Adrenal gland (tissue), 5 donors: ENCODE data around the gene BCKDHA.

Experiments
- POLR2A ChIP-seq, 2 donors: fragments of 450-650 bp; IDR thresholded peaks; one replicate each; pipeline ENCODE4 v1.6.1; 2017; ENCODE audit warnings: antibody characterized with exemption in 2 of 2, mild to moderate bottlenecking in 2 of 2, moderate library complexity in 1 of 2
- TF ChIP-seq, protein P1 (sequence below), 6 experiments: fragments of 450-650 bp in 4 of 6; fragments of 200-600 bp in 2 of 6; sonication (generic) in 1 of 6; IDR thresholded peaks; 1 replicate in 5 of 6; 2 replicates in 1 of 6; pipeline versions ENCODE4 v1.5.1 to v1.8.0; 2016 to 2021; ENCODE audit warnings: antibody characterized with exemption in 6 of 6, mild to moderate bottlenecking in 2 of 6, moderate library complexity in 1 of 6
- donor health status: DM: no; HTN: no; CAD: no.

DNA sequence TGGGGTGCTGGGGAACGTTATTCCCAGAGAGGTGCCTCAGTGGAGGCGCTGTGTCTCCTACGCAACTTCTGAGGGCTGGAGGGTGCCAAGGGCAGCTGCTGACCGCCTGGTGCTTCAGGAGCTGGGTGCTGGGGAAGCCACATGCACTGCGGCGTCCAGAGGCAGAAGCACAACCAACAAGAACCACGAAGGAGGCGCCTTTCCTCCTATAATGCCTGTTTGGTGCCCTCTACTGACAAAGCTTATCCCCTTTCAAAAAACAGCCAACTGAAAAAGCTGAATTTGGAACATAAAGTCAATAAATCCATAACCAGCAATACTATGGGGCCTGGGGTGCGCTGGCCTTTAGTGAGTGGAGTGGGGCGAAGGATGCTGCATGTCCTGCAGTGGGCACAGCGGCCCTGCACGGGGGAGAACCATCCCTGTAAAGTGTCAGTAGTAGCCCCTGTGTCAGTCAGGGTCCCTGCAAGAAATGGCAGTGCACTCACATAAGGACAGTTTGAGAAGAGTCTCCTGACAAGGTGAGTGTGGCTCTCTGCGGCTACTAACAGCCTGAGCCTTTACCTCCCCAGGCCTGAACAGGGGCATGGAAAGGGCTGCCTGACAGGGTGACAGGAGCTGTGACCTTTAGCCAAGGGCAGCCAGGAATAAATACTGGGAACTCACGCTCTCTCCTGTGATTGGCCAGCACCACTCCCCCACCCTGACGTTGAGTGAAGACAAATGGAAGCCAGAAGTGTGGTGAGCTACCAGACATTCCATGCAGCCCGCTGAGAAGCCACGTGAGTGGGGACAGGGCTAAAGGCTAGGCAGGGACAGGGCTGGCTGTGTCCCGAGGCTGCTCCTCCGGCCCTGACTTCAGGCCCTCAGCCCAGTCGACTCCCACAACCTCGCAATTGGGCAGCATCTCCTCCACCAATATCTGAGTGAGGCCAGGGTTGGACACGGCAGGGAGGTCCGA lies 34.1 kb downstream of the BCKDHA start:
- TF ChIP-seq, protein P1, sequence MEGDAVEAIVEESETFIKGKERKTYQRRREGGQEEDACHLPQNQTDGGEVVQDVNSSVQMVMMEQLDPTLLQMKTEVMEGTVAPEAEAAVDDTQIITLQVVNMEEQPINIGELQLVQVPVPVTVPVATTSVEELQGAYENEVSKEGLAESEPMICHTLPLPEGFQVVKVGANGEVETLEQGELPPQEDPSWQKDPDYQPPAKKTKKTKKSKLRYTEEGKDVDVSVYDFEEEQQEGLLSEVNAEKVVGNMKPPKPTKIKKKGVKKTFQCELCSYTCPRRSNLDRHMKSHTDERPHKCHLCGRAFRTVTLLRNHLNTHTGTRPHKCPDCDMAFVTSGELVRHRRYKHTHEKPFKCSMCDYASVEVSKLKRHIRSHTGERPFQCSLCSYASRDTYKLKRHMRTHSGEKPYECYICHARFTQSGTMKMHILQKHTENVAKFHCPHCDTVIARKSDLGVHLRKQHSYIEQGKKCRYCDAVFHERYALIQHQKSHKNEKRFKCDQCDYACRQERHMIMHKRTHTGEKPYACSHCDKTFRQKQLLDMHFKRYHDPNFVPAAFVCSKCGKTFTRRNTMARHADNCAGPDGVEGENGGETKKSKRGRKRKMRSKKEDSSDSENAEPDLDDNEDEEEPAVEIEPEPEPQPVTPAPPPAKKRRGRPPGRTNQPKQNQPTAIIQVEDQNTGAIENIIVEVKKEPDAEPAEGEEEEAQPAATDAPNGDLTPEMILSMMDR (IDR thresholded peaks at IDR 0.05), result peak; percentile 18 to 55 (median 46)
- peak in 1 of 2 donors; percentile 57 for TF ChIP-seq POLR2A (IDR thresholded peaks at IDR 0.05)
